CD4-positive, alpha-beta T cell treated with Interleukin-4 for 1 hour (primary cell): Measurements from ENCODE around the gene GMEB2.

Source experiments
- DNase-seq, 2 donors: peaks; one replicate each; pipeline ENCODE4 v3.0.0-alpha.2; 2020 to 2022

Gene GMEB2

GRCh38 chr20:63555661-63556381, 71.1 kb downstream of the GMEB2 start:
- DNase-seq, result no peak

GRCh38 chr20:63554361-63555278, 72.3 kb downstream of the GMEB2 start:
- DNase-seq, result peak in 1 of 2 donors; percentile 35

GRCh38 chr20:63553933-63554290, 73.0 kb downstream of the GMEB2 start, which contains the start of gene FNDC11:
Gene FNDC11, plus strand, starts transcription at chr20:63554159. Its CDS starts 1,505 bp downstream, at chr20:63555664.
- peak; percentile 61 to 63 for DNase-seq

- peak; percentile 91 to 92 for DNase-seq
Measured at GRCh38 chr20:63553251-63553932, 73.5 kb downstream of the GMEB2 start.

- DNase-seq, result peak; percentile 70 to 73
Measured at GRCh38 chr20:63552481-63553249, 74.2 kb downstream of the GMEB2 start.

- DNase-seq, result no peak
Measured at GRCh38 chr20:63551068-63551467, 75.8 kb downstream of the GMEB2 start.

GRCh38 chr20:63549679-63550282, 77.1 kb downstream of the GMEB2 start:
- no peak for DNase-seq

GRCh38 chr20:63549019-63549418, 77.9 kb downstream of the GMEB2 start:
- DNase-seq, result no peak

GRCh38 chr20:63548542-63548941, 78.4 kb downstream of the GMEB2 start:
- DNase-seq, result no peak

- no peak for DNase-seq
Measured at GRCh38 chr20:63547725-63548480, 79.0 kb downstream of the GMEB2 start, which contains the start of gene SRMS. Gene SRMS, minus strand, starts transcription at chr20:63547749. Its CDS starts 286 bp downstream, at chr20:63547463.

- no peak for DNase-seq
Measured at GRCh38 chr20:63546956-63547724, 79.8 kb downstream of the GMEB2 start.

- no peak for DNase-seq
Measured at GRCh38 chr20:63546256-63546955, 80.5 kb downstream of the GMEB2 start.

- no peak for DNase-seq
Measured at GRCh38 chr20:63545814-63546213, 81.1 kb downstream of the GMEB2 start.

GRCh38 chr20:63544958-63545516, 81.9 kb downstream of the GMEB2 start:
- DNase-seq, result no peak

GRCh38 chr20:63544241-63544957, 82.5 kb downstream of the GMEB2 start:
- DNase-seq, result no peak

GRCh38 chr20:63543733-63544132, 83.2 kb downstream of the GMEB2 start:
- DNase-seq, result no peak

- DNase-seq, result no peak
Measured at GRCh38 chr20:63543131-63543530, 83.8 kb downstream of the GMEB2 start.

- DNase-seq, result peak in 1 of 2 donors; percentile 35
Measured at GRCh38 chr20:63542696-63543095, 84.2 kb downstream of the GMEB2 start.
